ENCODE data around the gene APCDD1.

APCDD1 gene

GRCh38 chr18:10453806-10454680 lies at the start of gene APCDD1:
Gene APCDD1 (plus strand): TSS chr18:10454635. CDS start chr18:10454982, 347 bp downstream.
- peak; percentile 27; the same call in 1 of the 2 replicates for TF ChIP-seq CTCF (conservative IDR thresholded peaks at IDR 0.05)
- H3K27ac ChIP-seq: peak within 1 kb of the TSS; percentile 67

GRCh38 chr18:10405014-10405493 lies 49.4 kb upstream of the APCDD1 start:
- H3K27ac ChIP-seq: no peak overlapping the region
- TF ChIP-seq CTCF (conservative IDR thresholded peaks at IDR 0.05): no peak

- TF ChIP-seq CTCF (conservative IDR thresholded peaks at IDR 0.05): no peak
- H3K27ac ChIP-seq: no peak overlapping the region
These were observed 48.4 kb upstream of the APCDD1 start for GRCh38 chr18:10405816-10406663.

GRCh38 chr18:10408131-10408530 lies 46.3 kb upstream of the APCDD1 start:
- no peak for TF ChIP-seq CTCF (conservative IDR thresholded peaks at IDR 0.05)
- peak overlapping the region; percentile 58 for H3K27ac ChIP-seq

- no peak for TF ChIP-seq CTCF (conservative IDR thresholded peaks at IDR 0.05)
- H3K27ac ChIP-seq: peak overlapping the region; percentile 58
These were observed 45.4 kb upstream of the APCDD1 start for GRCh38 chr18:10409041-10409440.

- peak overlapping the region; percentile 58; the same call in 1 of the 2 replicates for H3K27ac ChIP-seq
- TF ChIP-seq CTCF (conservative IDR thresholded peaks at IDR 0.05): no peak
These were observed 43.7 kb upstream of the APCDD1 start for GRCh38 chr18:10410472-10411308.
